GM18909 (cell line): ENCODE results near the gene HCN1.

Experiments
- ATAC-seq: cut with Tn5 transposase; IDR thresholded peaks from one replicate; pipeline ENCODE4 v1.9.1; 2021; ENCODE audit warnings: mild to moderate bottlenecking; ENCODE audit not compliant: unreplicated experiment, poor library complexity

The HCN1 gene

GRCh38 chr5:45696206-45696836, at the start of gene HCN1:
Gene HCN1 (minus strand): TSS chr5:45696380.
- ATAC-seq = peak; percentile 84

DNA sequence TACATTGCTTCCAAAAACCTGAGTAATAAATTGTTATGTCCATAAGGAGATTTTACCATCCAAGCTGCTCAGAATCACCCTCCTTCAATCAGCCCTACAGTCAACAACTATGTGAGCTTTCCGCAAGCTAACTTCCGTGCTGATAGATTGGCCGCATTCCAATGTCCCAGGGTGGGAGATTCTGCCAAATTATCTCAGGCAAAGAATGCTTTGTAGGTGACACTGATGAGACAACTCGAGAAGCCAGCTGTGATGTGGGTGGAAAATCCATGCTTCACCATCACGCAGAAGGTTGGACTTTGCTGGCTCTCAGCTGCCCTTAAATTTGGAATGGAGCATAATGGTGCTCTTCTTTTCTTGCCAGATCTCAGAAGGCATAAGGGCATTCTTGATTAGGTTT, 44.9 kb upstream of the HCN1 start:
- no peak for ATAC-seq

- ATAC-seq = no peak
Observed at GRCh38 chr5:45737153-45737552, 41.0 kb upstream of the HCN1 start.

DNA sequence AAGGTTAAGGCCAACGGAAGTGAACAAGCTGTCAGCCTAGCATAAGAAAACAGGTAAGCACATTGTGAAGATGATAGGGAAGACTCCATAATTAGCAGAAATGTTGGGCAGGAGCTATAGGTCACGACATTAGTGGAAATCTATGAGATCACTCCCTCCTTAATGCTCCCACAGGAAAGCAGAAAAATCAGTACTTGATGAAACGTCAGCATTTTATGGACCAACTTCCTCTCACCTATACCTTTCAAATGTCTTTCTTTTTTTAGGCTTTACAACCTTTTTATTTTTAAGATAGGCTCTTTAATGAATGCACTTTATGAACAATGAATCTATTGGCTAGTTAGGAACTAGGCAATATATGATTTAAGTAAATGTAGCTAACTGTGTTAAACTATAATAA, 29.4 kb upstream of the HCN1 start:
- no peak for ATAC-seq

GRCh38 chr5:45697201-45697600, 1.0 kb upstream of the HCN1 start:
- no peak for ATAC-seq

GRCh38 chr5:45695804-45696156, 400 bp downstream of the HCN1 start:
- ATAC-seq = no peak

DNA sequence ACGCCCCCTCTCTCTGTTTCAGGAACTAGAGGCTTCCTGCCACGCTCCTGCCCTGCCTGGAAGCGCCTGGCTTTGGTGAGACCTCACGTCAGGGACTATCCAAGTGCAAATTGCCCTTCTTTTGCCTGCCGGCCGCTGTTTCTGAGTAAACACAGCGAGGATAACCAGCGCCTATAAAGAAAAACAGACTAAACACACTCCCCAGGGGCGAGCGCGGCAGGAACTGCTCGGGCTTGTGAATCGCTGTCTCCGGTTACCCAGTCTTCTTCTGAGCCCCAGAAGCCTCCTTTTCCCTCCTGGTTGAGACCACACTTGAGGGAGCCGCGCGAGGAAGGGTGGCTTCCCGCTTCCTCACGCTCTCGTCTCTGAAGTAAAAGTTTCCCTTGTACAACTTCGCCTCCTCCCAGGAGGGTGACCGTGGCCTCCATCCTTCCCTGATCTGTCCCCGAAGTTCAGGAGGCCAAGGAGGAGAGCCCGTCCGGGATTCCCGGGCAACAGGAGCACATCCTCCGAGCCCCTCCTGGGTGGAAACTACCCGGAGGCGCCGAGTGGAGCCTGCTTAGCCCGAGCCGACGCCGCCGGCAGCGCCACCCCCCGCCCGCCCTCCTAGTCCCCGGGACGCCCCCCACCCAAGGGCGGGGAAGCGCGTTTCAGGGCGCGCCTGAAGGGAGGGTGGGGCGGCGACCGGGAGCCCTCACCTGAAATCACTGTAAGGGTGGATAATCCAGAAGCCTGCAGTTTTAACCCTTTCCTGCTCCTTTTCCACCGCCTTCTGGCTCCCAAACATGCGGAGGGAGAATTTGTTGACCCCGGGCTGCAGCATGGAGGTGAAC, 993 bp downstream of the HCN1 start:
- no peak for ATAC-seq

DNA sequence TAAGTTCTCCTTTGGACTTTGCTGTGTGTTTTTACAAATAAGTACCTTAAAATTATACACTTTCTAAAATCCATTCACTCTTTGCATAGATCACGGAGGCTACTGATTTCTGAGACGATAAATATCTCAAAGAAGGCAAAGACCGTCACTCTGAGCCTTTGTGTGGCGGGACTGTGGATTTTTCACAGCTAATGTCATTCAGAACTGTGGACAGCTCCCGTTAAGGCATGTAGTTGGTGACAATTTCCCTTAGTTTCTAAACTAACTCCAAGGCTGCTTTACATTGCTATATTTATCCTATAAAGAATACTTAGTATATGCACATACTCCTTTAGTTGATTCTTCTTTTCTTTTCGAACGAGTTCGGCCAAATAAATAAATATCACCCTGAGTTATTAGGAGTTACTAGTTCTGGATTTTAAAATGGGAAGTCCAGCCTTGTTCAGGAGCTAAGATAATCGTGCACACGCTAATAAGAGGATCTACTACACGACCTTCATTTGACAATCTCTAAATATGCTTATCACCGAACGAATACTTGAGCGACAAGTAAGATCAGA, 1.8 kb downstream of the HCN1 start:
- no peak for ATAC-seq

DNA sequence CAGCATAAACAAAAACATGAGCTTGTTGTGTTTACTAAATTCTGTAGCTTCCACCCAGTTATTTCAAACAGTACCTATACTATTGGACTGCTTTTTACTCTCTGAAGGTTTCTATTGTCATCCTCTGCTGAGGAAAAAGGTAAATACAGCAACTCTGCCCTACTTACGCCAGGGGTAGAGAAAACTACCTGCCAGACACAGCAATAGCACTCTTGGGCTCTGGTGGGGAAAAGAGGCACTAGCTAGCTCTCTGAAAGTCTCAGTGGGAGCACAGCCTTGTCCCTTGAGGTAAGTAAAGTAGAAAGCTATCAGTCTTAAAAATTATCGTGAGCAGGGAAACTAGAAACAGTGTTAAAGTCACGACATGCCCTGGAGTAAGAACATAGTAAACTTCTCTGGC, 3.7 kb downstream of the HCN1 start:
- ATAC-seq = no peak

DNA sequence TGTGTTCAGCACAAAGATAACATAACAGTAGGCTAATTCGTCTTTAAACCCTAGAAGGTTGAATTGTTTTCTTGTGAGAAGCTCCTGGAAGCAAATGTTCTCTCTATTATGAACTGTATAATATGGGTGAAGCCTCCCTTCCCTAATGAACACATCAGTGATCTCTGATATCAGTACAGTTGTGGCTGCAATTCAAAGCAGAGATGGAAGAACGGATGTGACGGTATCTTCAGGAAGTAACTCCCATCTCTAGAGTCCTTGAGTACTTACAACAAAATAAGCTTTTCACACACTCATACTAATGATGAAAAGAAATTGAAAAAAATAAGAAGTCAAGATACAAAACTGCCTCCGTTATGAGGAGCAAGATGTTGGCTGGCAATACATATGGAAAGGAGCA, 4.5 kb downstream of the HCN1 start:
- ATAC-seq = no peak

GRCh38 chr5:45687701-45688100, 8.5 kb downstream of the HCN1 start:
- ATAC-seq = no peak

DNA sequence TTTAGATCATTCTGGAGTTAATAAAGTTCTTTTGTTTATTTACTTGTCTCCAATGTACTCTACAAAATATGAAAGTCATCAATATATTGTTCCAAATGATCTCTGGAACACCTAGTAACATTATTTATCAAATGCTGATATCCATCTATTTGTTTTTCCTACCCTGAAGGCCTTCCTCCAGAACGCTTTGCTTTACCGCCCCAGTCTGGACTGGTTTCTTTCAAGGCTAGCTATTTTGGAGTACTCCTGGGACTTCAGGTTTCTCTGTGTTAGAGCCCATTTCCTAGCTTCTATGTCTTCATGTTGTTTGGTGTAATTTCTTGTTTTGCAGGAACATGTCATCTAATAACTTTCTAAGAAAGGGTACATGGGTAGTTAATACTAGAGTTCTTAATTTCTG, 9.6 kb downstream of the HCN1 start:
- no peak for ATAC-seq

GRCh38 chr5:45684118-45684517, 12.1 kb downstream of the HCN1 start:
- no peak for ATAC-seq

DNA sequence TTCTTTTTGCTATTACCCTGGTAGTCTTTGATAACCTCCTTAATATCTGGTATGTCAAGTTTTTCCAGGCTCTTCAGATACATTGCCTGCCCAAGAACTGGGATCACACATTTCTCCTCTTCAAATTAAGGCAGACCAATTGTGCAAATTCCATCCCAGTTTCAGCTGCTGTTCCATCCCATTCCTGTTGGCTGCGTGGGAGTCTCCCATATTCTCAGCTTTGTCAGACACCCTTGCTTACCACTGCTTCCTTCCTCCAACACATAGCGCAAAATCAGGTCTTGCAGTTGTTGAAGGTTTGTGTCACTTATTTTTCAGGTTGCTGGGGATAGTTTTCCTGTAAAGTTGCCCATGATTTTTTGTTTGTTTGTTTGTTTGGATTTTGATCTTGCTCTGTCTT, 15.2 kb downstream of the HCN1 start:
- no peak for ATAC-seq

GRCh38 chr5:45677524-45677923, 18.7 kb downstream of the HCN1 start:
- ATAC-seq = no peak

DNA sequence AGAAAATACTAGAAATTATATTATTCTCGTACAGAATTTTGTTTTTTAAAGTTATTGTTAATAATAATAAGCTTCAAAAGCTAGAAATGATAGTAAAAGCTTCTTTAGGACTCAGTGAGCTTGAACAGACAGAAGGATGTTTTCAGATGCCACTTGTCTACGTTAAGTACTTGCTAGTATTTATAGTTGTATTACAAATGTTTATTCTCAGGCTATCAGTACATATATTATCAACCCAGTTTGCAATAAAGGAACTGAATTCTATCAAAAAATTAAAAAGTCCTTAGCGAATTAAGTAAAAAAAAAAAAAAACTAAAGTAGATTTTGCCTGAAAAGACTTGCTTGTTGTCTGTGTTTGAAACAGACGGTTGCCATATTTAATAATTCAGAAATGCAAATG, 23.9 kb downstream of the HCN1 start:
- ATAC-seq = no peak

DNA sequence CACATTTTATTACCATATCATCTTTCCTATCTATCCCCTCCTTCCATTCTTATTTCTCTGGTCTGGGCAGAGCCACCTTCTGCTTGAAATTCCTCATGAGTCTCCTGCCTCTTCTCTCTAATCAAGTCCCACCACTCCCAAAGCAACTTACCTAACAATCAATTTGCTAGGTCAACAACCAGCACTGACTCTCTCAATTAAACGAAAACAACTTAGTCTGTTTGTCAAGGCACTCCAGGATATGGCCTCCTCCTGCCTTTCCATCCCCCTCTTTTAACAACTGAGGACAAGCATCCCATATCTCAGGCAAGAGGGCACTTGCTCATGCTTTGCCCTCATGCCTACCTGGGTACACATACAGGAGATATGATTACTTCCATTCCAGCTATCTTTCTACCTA, 47.4 kb downstream of the HCN1 start:
- no peak for ATAC-seq

GRCh38 chr5:45643056-45643455, 53.1 kb downstream of the HCN1 start:
- ATAC-seq = no peak

DNA sequence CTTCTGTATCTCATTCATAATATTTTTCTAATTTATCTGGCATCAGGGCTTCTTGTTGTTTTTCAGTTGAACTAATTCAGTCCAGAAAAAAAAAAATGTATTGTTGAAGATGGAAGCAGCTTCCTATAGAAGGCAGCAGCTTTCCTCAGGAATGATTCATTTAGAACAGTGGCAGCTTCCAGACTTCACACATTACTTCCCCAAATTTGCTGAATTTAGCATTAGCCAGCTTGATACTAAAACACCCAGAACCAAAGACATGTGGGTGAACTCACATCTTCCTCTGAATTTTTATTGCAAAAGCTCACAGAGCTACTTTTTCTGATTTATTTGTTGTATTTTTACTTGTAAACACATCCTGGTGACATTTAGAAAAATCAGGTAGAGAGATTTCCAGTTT, 53.8 kb downstream of the HCN1 start:
- ATAC-seq = no peak

- no peak for ATAC-seq
Observed at GRCh38 chr5:45639040-45639439, 57.1 kb downstream of the HCN1 start.

DNA sequence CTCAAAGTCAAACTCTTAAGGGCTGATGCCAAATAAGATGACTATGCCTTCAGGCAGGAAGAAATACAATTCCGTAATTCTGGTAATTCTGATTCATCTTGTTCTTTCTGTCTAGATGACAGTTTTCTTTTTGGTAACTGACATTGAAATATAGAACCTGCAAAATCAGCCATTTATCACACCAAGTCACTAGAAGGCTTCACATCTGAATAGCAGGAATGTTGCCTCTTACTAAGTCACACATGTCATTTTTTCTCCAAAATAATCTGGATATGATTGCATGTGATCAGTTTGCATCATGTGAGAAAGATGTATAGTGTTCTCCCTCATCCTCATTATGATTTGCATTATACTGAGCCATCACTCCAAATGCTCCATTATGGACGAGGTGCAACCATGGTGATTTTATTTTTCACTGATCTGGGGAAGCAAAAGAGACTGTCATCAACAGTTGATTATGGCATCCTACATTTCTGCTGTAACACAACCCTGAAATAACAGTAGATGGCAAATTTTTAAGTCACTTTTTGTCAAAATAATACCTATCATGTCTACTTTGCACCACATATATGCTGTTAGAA, 69.0 kb downstream of the HCN1 start:
- ATAC-seq = no peak
